Panc1 (cell line): Measurements from ENCODE around the gene MRGPRF.

Experiments used
- POLR2AphosphoS5 ChIP-seq: IDR thresholded peaks from 2 replicates; pipeline ENCODE4 v1.6.1; 2012; ENCODE audit warnings: mild to moderate bottlenecking, low read depth, low read length, moderate library complexity
- SIN3A ChIP-seq: IDR thresholded peaks from 2 replicates; pipeline ENCODE4 v1.6.1; 2012; ENCODE audit warnings: low read depth, mild to moderate bottlenecking, low read length, moderate library complexity, borderline replicate concordance; ENCODE audit not compliant: insufficient read depth
- TF ChIP-seq, protein P1 (sequence below): fragments of 450-650 bp; IDR thresholded peaks from 2 replicates; pipeline ENCODE4 v1.5.1; 2017; ENCODE audit warnings: mild to moderate bottlenecking

DNA sequence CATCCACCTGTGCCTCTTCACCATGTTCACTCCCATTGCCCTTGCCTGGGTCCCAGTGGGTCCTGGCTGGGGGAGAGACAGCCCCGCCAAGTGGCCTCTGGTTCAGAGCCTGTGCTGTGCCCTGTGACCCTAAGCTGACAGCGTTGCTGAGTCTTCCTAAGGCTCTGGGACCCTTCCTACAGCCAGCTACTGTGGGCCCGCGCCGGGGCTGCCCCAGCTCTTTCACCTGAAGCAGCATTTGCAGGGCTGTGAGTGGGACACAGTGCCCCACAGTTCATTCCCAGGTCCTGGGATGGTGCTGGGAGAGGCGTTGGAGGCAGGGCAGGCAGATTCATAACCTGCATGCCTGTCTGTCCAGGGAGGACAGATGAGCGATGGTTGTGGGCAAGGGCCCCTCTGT lies 46.4 kb upstream of the MRGPRF start:
- TF ChIP-seq, protein P1, sequence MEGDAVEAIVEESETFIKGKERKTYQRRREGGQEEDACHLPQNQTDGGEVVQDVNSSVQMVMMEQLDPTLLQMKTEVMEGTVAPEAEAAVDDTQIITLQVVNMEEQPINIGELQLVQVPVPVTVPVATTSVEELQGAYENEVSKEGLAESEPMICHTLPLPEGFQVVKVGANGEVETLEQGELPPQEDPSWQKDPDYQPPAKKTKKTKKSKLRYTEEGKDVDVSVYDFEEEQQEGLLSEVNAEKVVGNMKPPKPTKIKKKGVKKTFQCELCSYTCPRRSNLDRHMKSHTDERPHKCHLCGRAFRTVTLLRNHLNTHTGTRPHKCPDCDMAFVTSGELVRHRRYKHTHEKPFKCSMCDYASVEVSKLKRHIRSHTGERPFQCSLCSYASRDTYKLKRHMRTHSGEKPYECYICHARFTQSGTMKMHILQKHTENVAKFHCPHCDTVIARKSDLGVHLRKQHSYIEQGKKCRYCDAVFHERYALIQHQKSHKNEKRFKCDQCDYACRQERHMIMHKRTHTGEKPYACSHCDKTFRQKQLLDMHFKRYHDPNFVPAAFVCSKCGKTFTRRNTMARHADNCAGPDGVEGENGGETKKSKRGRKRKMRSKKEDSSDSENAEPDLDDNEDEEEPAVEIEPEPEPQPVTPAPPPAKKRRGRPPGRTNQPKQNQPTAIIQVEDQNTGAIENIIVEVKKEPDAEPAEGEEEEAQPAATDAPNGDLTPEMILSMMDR: no peak
- TF ChIP-seq POLR2AphosphoS5: no peak
- no peak for TF ChIP-seq SIN3A
